Non-pigmented ciliary epithelial cell (primary cell): ENCODE measurements around the gene XAGE2.
"Not testable (repeated sequence)": the region's sequence is repeated elsewhere in the genome, so short reads cannot be mapped to it uniquely, and the experiment has no call there.

ENCODE experiments used
- DNase-seq: peaks from one replicate; pipeline ENCODE4 v3.0.0-alpha.2; 2010; ENCODE audit warnings: low read depth

XAGE2 gene, protein sequence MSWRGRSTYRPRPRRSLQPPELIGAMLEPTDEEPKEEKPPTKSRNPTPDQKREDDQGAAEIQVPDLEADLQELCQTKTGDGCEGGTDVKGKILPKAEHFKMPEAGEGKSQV

GRCh38 chrX:52368368-52369055 is at the start of gene XAGE2:
XAGE2 (plus strand) TSS chrX:52369021; CDS start chrX:52370015, 994 bp downstream.
- DNase-seq: no peak

DNA sequence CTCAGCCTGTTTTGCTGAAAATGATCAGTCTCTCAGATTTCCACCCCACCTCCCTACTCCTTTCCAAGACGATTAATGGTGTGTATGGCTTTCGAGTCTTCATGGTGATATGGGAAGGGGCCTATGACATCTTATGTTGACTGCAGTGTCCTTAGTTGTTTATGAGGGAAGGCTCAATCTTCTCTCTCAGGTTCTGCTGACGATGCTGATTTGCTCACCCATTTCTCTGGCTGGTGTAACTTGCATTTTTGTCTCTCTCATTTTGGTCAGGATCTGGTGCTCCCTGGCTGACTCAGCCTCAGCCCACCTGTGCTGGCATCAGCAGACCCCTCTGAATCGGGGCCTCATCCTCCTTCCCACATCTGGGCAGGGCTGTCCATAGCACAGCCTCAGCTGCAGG is 31.4 kb upstream of the XAGE2 start:
- no peak for DNase-seq

DNA sequence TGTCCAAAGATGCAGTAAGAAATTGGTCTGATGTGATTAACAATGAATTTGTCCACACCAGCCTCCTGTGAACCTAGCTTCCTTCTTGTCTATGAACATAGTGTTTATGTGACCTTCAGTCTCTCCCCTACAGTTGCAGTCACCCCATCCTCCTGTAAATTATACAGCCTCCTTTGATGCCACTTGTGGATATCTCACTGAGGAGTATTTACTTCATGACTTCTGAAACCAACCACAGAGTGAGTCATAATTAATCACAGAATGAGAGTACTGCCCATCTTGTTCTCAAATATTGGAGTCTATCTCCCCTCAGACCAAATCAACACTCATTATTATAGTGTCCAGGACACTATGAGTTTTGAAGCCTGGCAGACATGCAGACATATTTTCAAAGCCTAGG is 27.3 kb upstream of the XAGE2 start:
- no peak for DNase-seq

DNA sequence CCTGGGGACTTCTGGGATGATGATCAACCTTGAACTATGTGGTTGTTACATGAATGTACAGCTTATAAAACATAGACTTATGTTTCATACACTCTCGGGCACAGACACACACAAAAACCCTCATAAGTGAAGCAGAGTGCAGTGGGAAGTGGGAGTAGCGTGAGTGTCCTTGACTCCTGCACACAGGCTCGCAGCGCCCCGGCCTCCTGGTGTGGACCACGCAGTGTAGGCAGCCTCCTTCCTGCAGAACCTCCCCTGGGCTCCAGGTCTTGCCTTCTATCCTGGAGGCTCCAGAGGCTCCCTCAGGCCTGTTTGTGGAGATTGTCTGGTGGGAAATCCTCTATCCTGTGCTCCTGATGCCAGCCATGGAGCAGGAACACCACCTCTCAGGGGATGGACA is 25.7 kb upstream of the XAGE2 start:
- DNase-seq: not testable (repeated sequence)

DNA sequence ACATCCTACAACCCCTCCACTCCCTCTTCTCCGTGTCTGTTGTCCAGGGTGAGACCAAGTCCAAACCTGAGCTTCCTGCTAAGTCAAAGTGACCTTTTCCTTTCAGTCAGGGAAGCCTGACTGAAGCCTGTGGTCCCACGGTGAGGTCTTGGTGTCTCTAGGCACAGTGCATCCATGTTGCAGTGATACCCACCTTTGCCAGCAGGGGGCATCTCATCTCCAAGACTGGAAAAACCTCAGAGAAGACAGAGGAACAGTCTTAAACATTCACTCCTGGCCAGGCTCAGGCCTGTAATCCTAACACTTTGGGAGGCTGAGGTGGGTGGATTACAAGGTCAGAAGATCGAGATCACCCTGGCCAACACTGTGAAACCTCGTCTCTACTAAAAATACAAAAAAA is 23.4 kb upstream of the XAGE2 start:
- DNase-seq: not testable (repeated sequence)

- DNase-seq: no peak
These were observed 22.4 kb upstream of the XAGE2 start for GRCh38 chrX:52346174-52347165.

- DNase-seq: no peak
These were observed 19.1 kb upstream of the XAGE2 start for GRCh38 chrX:52349681-52350080.

DNA sequence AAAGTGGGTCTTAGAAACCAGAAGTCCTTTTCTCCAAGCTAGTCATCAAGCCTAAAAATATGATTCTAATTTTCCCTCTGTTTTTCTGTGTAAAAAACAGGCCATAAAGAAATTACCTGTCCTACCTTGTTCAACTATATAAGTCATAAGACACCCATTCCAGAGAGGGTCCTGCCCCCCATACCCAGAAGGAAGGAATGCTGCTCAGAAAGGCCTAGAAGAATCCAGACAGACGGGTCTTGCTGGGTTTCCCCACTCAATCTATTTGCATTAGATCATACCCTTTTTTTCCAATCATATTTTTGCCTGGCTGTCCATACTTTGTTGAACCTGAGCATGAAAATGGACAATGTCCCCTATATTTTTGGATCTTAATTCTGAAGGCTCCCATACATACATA is 16.3 kb upstream of the XAGE2 start:
- DNase-seq: no peak

DNA sequence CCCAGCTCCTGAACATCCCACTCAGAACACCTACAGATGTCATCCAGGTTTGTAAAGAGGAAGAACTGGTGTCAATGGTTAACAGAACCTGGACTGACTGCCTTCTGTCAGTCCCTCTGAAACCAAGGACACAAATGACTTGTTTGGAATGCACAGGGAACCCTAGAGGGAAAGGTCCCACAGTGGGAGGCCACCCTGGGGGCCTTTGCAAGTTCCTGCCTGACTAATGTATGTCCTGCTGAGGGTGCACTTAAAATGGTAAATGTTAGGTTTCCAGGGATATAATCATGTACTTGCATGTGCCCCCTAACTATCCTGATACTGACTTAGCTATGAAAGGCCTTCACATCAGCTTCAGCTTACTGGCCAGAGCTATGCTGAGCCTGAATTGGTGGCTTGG is 15.0 kb upstream of the XAGE2 start:
- no peak for DNase-seq

- no peak for DNase-seq
These were observed 13.7 kb upstream of the XAGE2 start for GRCh38 chrX:52355108-52355507.

DNA sequence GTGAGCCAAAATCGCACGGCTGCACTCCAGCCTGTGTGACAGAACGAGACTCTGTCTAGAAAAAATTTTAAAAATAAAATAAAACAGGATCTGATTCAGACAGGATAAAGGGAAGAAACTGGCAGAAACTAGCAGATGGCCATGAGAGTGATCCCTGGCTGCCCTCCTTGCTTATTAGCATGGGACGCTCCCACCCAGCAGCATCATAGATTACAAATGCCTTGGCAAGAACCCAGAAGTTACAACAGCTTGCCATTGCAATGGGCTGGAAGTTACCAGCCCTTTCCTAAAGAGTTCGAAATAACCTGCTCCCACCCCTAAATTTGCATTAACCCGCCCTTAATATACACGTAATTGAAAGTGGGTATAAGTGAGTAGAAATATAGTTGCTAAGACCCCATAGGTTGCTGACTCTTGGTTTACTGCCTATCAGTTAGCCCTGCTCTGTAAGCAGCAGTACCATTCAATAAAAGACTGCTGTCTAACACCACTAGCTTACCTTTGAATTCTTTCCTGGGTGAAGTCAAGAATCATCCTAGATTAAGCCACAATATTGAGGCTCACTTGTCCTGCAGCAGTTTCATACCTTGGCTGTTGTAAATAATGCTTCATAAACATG is 9.1 kb upstream of the XAGE2 start:
- DNase-seq: no peak

DNA sequence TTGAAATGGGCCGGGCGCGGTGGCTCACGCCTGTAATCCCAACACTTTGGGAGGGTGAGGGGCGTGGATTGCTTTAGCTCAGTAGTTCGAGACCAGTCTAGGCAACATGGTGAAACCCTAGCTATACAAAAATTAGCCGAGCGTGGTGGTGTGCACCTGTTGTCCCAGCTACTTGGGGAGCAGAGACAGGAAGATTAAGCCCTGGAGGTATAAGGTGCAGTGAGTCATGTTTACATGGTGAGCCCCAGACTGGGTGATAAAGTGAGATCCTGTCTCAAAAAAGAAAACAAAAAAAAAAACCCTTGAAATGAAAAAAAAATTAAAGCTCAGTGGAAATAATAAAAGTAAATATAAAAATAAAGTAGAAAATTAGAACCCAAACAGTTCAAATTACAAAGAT is 6.9 kb upstream of the XAGE2 start:
- DNase-seq: no peak

GRCh38 chrX:52363247-52363883 is 5.5 kb upstream of the XAGE2 start:
- DNase-seq: no peak

GRCh38 chrX:52378870-52379269 is 10.0 kb downstream of the XAGE2 start:
- no peak for DNase-seq

DNA sequence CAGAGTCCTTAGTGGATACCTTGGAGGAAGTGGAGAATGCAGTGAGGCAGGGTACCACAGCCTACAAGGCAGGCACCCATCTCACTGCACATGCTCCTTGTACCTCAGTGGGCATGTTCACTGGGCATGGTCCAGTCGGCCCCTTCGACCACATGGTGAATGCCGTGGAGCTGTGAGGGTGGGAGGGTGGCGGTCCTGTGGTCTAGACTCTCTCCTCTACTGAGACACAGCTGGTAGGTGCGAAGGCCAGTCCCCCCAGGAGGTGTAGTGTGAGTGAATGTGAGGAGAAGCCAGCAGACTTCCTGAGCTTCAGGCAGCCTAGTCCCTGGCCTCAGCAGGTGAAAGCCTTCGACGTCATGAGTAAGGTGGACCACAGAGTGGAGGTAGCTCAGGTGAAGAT is 12.2 kb downstream of the XAGE2 start:
- DNase-seq: no peak

GRCh38 chrX:52410439-52411394 is 41.9 kb downstream of the XAGE2 start:
- DNase-seq: no peak

DNA sequence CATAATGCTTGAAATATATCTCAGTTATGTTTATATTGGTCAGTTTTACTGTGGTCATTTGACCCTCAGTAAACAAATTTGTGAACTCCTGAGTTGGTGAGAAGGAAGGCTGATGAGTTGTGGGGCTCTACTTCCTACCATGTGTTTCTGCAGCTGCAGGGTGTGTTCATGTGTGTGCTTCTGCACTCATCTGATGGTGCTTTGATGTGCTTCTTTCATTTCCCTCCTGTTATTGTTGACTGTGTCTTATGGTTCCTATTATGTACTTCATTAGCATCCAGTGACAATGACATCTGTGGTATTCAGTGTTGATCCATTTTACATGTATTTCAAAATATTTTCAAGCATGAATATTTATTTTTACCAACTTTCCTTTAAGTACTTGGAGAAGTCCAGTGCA is 46.5 kb downstream of the XAGE2 start:
- no peak for DNase-seq

DNA sequence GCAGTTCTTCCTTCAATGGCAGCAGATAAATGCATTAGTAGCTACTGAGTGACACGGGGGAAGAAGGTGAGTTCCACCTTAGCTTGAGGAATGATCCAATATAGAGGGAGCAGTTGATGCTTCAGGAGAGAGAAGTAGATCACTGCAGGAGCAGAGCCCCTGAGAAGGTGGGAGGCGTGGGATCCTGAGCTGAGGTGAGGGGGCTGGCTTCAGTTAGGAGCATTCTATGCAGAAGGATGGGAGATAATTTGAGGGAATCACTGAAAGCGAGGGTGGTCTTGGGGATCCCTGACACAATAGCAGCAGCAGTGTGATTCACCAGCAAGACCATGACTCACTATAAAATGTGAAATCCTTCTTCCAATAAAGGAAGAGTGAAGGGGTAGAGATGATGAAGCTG is 48.0 kb downstream of the XAGE2 start:
- no peak for DNase-seq

DNA sequence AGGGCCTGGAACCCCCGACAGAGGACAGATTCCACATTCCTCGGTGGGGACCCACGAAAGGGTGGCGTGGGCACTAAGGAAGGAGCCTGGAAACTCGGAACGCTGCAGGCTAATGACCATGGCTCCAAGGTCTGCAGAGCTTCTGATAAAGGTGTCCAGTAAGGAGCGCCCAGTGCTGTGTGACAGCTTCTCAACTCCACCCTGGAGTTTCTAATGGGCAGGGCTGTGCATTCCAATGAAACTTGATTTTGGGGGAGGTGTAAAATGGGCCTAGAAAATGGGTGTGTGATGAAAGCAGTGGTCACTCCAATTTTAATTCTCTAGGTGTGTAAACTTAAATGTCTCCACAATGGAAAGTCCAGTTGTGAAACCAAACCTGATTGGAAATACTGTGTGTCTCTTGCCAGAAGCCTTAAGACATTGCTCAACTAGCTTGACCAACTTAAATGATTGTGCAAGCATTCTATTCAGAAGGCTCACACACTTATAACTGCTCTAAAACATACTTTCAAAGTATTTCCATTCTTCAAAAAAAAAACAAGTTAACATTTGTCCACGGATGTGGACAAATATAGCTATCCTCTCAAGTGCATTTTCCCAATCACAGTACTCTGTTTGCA is 52.1 kb downstream of the XAGE2 start:
- DNase-seq: no peak

DNA sequence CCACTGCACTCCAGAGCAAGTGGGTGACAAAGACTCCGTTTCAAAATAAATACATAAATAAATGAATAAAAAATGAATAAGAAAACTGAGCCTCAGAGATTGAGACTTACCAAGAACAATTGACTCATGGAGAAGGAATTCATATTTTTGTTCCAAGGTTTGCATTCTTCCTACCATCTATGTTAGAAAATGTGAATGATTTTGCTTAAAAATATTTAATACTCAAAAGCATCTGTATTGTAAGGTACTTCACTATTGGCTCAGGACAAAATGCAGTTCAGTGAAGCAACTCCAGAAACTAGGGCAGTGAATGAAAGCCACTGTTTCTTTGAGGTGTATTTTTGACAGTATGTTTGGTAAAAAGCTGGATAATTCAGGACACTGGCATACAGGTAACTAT is 54.1 kb downstream of the XAGE2 start:
- peak; percentile 52 for DNase-seq
